ENCODE results near the gene SLCO3A1.

Gene SLCO3A1

DNA sequence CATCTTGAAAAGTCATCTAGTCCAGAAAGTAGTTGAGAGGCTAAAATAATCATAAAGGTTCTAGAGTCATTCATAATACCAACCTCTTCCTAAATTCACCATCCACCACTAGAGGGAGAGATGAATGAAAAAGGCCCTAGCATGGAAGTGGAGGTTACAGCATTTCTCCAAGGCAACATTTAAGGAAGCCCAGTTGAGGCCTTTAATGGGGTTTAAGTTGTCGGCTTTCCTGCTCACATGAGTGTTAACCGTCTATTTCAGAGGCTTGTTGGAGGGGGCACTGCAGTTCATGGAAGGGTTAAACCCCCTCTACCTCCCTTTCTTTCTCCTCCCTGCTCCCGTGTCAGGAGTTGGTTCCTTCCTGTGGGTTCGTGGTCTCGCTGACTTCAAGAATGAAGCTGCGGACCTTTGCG is 3.8 kb upstream of the SLCO3A1 start:
- TF ChIP-seq, protein P1, sequence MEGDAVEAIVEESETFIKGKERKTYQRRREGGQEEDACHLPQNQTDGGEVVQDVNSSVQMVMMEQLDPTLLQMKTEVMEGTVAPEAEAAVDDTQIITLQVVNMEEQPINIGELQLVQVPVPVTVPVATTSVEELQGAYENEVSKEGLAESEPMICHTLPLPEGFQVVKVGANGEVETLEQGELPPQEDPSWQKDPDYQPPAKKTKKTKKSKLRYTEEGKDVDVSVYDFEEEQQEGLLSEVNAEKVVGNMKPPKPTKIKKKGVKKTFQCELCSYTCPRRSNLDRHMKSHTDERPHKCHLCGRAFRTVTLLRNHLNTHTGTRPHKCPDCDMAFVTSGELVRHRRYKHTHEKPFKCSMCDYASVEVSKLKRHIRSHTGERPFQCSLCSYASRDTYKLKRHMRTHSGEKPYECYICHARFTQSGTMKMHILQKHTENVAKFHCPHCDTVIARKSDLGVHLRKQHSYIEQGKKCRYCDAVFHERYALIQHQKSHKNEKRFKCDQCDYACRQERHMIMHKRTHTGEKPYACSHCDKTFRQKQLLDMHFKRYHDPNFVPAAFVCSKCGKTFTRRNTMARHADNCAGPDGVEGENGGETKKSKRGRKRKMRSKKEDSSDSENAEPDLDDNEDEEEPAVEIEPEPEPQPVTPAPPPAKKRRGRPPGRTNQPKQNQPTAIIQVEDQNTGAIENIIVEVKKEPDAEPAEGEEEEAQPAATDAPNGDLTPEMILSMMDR (conservative IDR thresholded peaks at IDR 0.05; ENCODE audit: low read depth, low read length), result peak; percentile 77
- no peak for DNase-seq (ENCODE audit: low read depth)
- H3K4me3 ChIP-seq (ENCODE audit: low read length), result no peak overlapping the region

DNA sequence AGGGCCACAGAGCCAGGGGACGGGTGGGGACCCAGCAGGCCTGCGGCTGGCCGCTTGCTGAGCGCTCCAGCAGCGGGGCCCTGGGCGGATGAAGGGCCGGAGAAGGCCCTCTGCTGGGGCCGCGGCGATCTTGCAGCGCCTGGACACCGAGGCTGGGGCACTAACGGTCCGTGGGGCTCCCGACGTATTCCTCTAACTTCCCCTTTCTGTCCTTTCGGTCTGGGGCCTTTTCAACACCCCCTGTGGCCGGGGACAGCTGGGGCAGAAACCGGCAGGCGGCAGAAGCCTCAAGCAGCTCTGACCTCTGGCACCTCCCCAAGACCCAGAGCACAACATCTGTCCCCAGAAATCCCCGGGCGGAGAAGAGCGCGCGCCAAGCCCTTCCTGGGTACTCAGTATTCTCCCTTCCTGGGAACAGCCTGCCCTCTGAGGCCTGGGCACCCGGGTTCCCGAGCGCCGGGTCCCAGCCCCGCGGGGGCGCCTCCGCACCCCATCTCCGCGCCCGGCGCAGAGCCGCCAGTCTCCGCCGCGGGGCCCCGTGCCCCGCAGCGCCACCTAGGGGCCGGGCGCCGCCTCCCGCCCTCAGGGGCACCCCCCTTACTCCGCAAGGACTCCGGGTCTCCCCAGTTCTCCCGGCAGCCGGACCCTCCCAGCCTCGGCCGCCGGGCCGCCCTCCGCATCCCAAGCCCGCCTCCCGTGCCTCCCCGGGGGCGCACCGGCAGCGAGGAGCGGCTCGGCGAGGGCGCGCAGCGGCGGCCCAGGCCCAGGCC is 582 bp upstream of the SLCO3A1 start:
- TF ChIP-seq, protein P1 (conservative IDR thresholded peaks at IDR 0.05; ENCODE audit: low read depth, low read length), result peak; percentile 75
- H3K4me3 ChIP-seq (ENCODE audit: low read length), result peak overlapping the region; percentile 78
- no peak for DNase-seq (ENCODE audit: low read depth)

DNA sequence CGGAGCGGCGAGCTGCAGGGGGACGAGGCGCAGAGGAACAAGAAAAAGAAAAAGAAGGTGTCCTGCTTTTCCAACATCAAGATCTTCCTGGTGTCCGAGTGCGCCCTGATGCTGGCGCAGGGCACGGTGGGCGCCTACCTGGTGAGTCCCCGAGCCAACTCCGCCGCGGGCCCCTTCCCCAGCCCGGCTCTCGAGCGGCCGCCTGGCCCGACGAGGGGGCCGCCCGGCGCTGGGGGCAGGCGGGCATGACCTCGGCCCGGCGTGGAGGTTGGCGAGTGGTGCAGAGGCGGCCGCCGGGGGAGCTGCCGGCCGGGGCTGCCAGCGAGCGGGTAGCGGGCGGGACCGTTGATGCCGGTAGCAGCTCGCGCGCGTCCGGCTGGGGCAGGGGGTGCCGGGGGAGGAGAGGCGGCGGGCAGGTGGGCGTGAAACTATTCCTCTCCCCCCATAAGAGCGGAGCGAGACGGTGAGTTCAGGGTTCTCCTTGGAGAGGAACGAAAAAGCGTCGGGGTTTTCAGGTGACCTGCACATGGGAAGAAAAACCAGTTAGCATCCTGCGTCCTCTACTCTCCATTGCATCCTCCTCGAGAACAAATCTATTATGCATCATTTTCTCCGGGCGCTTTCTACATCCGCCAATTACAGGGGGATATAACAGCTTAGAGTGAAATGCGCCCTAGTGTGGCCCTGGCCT is 585 bp downstream of the SLCO3A1 start:
- H3K4me3 ChIP-seq (ENCODE audit: low read length), result peak overlapping the region; percentile 57
- TF ChIP-seq, protein P1 (conservative IDR thresholded peaks at IDR 0.05; ENCODE audit: low read depth, low read length), result no peak
- no peak for DNase-seq (ENCODE audit: low read depth)

DNA sequence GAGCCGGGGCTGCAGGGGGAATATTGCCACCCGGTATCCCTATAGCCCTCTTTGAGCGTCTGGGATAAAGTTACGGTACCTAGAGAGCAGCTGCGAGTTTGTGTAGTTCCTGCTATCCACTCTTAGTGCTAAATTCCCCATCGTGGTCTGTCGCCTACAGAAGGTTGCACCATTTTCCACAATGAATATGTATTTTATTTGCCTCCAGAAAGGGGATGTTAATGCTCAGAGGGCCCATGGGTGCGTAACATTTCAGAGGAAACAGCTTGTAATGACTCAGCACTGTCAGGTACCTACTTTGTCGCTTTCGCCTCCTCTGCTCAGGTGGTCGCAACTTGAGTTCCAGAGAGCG is 1.1 kb downstream of the SLCO3A1 start:
- DNase-seq (ENCODE audit: low read depth), result no peak
- TF ChIP-seq, protein P1 (conservative IDR thresholded peaks at IDR 0.05; ENCODE audit: low read depth, low read length), result no peak
- H3K4me3 ChIP-seq (ENCODE audit: low read length), result peak overlapping the region; percentile 57

DNA sequence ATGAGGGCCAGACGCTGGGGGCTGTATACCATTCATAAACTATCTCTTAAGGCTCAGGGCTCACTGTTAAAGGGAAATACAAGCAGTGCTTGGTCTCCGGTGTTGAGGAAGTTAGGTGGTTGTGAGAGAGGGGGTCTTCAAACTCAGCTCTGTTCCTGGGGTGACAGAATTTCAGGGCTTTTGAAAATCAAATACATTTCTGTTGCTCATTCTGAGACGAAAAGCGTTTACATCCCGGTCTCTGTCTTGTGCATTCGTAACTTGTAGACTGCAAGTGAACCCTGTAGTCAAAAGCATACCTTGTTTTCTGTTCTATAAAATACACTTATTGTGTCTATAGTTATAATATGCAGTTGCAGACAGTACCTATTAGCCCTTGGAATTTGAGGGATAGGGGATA is 1.7 kb downstream of the SLCO3A1 start:
- H3K4me3 ChIP-seq (ENCODE audit: low read length), result no peak overlapping the region
- TF ChIP-seq, protein P1 (conservative IDR thresholded peaks at IDR 0.05; ENCODE audit: low read depth, low read length), result no peak
- DNase-seq (ENCODE audit: low read depth), result no peak

DNA sequence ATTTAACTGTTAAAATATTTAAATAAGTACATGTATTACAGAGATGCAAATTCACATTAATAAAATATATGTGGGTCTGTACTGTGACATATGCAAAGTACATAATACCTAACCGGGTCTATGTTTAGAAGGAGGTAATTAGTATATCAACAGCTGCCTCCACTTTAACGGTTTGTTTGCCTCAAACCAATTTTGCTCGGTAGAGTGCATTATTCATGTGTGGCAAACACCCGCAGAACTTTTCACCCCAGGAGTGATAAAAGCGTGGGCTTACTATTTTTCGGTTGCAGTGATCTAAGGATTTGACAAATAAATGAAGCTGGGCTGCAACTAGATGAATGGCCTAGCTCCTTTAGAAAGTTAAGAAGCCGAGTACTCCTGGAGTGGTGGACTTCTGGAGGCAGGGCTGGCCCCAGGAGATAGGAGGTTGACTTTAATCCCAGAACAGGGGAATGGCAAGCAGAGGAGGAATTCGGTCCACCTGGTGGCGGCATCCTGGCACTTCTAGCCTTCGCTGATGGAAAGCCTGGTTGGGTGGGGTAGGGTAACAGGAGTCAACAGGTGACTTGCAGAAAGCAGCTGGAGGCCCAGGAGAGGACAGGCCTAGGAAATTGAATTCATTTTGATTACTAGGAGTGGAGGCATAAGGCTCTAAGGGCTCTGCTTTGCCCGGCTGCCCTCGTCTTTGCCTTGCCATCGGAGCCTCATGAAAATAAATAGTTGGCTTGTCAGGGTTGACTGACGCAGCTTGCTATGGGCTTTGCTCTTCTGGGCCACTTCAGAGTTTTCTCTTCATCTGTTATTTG is 2.4 kb downstream of the SLCO3A1 start:
- H3K4me3 ChIP-seq (ENCODE audit: low read length), result no peak overlapping the region
- DNase-seq (ENCODE audit: low read depth), result no peak
- TF ChIP-seq, protein P1 (conservative IDR thresholded peaks at IDR 0.05; ENCODE audit: low read depth, low read length), result peak; percentile 41

All from retinal pigment epithelial cell (primary cell).